Ovary (tissue), 3 donors: ENCODE data around the gene IRX6.

ENCODE experiments used
- EP300 ChIP-seq: sonication (generic); formaldehyde crosslinking; IDR thresholded peaks from one replicate; pipeline ENCODE4 v1.6.1; 2017; ENCODE audit warnings: antibody characterized with exemption
- TF ChIP-seq, protein P1 (sequence below), 3 donors: fragments of 450-650 bp in 2 of 3; fragments of 200-600 bp in 1 of 3; IDR thresholded peaks; one replicate each; pipeline versions ENCODE4 v1.5.1 to v1.8.0; 2016 to 2022; ENCODE audit warnings: antibody characterized with exemption in 3 of 3, mild to moderate bottlenecking in 1 of 3
- donor health status: DM: no; HTN: no; CAD: no.

DNA sequence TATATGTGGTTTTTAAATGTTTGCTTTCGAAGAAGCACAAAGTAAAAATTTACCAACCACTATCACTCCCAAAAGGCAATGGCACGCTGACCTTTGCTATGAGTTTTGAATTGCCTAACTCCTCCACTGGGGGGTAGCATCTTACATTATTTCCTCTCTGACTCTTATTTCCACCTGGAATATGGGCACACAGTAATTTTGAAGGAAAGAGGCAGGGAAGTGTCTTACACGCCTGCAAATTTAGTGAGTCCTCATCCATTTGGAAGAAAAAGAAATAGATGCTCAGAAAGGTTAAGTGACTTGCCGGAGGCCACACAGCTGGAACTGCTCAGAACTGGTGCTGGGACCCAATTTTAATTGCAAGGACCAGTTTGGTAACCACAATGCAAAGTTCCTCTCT is 29.9 kb upstream of the IRX6 start:
- TF ChIP-seq, protein P1, sequence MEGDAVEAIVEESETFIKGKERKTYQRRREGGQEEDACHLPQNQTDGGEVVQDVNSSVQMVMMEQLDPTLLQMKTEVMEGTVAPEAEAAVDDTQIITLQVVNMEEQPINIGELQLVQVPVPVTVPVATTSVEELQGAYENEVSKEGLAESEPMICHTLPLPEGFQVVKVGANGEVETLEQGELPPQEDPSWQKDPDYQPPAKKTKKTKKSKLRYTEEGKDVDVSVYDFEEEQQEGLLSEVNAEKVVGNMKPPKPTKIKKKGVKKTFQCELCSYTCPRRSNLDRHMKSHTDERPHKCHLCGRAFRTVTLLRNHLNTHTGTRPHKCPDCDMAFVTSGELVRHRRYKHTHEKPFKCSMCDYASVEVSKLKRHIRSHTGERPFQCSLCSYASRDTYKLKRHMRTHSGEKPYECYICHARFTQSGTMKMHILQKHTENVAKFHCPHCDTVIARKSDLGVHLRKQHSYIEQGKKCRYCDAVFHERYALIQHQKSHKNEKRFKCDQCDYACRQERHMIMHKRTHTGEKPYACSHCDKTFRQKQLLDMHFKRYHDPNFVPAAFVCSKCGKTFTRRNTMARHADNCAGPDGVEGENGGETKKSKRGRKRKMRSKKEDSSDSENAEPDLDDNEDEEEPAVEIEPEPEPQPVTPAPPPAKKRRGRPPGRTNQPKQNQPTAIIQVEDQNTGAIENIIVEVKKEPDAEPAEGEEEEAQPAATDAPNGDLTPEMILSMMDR (IDR thresholded peaks at IDR 0.05) = no peak
- TF ChIP-seq EP300 = no peak
